HUES64 (cell line): ENCODE data around the gene LEMD1.

ENCODE experiments used
- H3K27ac ChIP-seq: 2 replicates; pipeline ENCODE4 v1.7.0; 2013; ENCODE audit warnings: low read depth, low read length, inconsistent platforms
- H3K27me3 ChIP-seq: 2 replicates; pipeline ENCODE4 v1.6.1; 2013; ENCODE audit warnings: mild to moderate bottlenecking, low read length; ENCODE audit not compliant: insufficient read depth
- H3K36me3 ChIP-seq: 2 replicates; pipeline ENCODE4 v1.6.1; 2013; ENCODE audit warnings: mild to moderate bottlenecking, low read length; ENCODE audit not compliant: insufficient read depth
- H3K4me1 ChIP-seq: 2 replicates; pipeline ENCODE4 v1.6.1; 2013; ENCODE audit warnings: mild to moderate bottlenecking, low read length, moderate library complexity; ENCODE audit not compliant: insufficient read depth
- H3K4me3 ChIP-seq: 2 replicates; pipeline ENCODE4 v1.5.1; 2013; ENCODE audit warnings: mild to moderate bottlenecking, low read length, moderate library complexity
- H3K9ac ChIP-seq: 2 replicates; pipeline ENCODE4 v1.6.1; 2013; ENCODE audit warnings: mild to moderate bottlenecking, low read depth, low read length
- H3K9me3 ChIP-seq: 2 replicates; pipeline ENCODE4 v1.6.1; 2013; ENCODE audit warnings: low read depth, low read length; ENCODE audit not compliant: insufficient read depth
- WGBS: fragments of 150-250, 120-280 bp; methylation state at CpG from one replicate; pipeline ENCODE4 v1.1.7; 2013; ENCODE audit warnings: missing lambda C conversion rate; 5-methylcytosine and 5-hydroxymethylcytosine counted together

LEMD1 gene

GRCh38 chr1:205452933-205453332, 31.1 kb upstream of the LEMD1 start:
- Histone ChIP-seq H3K27me3 (no peaks in the 10 kb centered on the region; the same call in 1 of the 2 replicates), H3K36me3 (peaks cover 9% of the 10 kb centered on the region; the same call in 1 of the 2 replicates), H3K4me3 (no peak overlapping the region), H3K27ac (no peak overlapping the region), H3K4me1 (peaks cover 66% of the 10 kb centered on the region), H3K9me3 (no peaks in the 10 kb centered on the region), H3K9ac (no peak overlapping the region)
- WGBS, result 91% methylated on average over 5 of the region's 5 CpGs

DNA sequence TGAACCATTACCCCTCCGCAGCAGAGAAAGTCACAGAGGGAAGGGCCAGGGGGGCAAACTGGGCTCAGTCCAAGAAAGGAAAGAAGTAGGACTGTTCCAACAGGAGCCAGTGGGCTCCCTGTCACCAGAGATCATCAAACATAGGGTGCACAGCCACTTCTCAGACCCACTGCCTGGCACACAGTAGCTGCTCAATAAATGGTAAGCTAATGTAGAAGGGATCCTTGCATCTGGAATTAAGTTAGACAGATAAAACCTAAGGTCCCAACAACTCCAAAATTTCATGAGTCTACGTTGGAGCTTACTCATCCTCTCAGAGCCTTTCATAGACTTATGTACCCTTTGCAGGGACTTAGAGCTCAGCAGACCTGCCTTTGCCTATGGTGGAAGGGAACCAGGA, 30.5 kb upstream of the LEMD1 start:
- peaks cover 9% of the 10 kb centered on the region; the same call in 1 of the 2 replicates for H3K36me3 ChIP-seq
- H3K9me3 ChIP-seq, result no peaks in the 10 kb centered on the region
- peaks cover 66% of the 10 kb centered on the region for H3K4me1 ChIP-seq
- peak overlapping the region; percentile 66 for H3K27ac ChIP-seq
- WGBS, result 75% methylated on average over 2 of the region's 2 CpGs
- peak overlapping the region; percentile 18; the same call in 1 of the 2 replicates for H3K4me3 ChIP-seq
- no peak overlapping the region for H3K9ac ChIP-seq
- H3K27me3 ChIP-seq, result no peaks in the 10 kb centered on the region; the same call in 1 of the 2 replicates

DNA sequence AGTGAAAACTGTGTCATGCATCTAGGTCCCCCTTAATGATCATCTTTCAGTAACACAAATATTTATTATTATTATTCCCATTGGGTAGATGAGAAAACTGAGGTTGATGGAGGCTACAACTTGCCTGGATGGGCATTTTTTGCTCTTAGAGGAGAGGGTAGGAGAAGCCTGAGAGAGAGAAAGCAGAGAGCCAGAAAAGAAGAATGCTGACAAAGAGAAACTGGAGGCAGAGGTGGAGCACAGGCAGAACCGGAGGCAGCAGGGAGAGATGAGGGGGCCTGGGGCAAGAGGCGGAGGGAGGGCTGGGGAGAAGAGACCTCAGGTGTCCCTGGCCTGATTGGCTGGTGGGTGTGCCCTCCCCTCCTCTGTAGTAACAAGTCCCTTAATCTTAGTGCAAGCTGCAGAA, 29.9 kb upstream of the LEMD1 start:
- Histone ChIP-seq H3K36me3 (peaks cover 12% of the 10 kb centered on the region; the same call in 1 of the 2 replicates), H3K27me3 (no peaks in the 10 kb centered on the region; the same call in 1 of the 2 replicates), H3K4me3 (peak overlapping the region; percentile 23; the same call in 1 of the 2 replicates), H3K4me1 (peaks cover 72% of the 10 kb centered on the region), H3K27ac (peak overlapping the region; percentile 87), H3K9ac (peak overlapping the region; percentile 39; the same call in 1 of the 2 replicates), H3K9me3 (no peaks in the 10 kb centered on the region)
- 17% methylated on average over 2 of the region's 2 CpGs for WGBS

- WGBS, result 14% methylated on average over 5 of the region's 5 CpGs
- Histone ChIP-seq H3K27me3 (no peaks in the 10 kb centered on the region; the same call in 1 of the 2 replicates), H3K36me3 (peaks cover 12% of the 10 kb centered on the region; the same call in 1 of the 2 replicates), H3K9ac (peak overlapping the region; percentile 50; the same call in 1 of the 2 replicates), H3K4me1 (peaks cover 78% of the 10 kb centered on the region), H3K27ac (peak overlapping the region; percentile 87), H3K9me3 (no peaks in the 10 kb centered on the region), H3K4me3 (peak overlapping the region; percentile 23)
These were observed 29.3 kb upstream of the LEMD1 start for GRCh38 chr1:205451202-205451601.

GRCh38 chr1:205450448-205450847, 28.6 kb upstream of the LEMD1 start:
- peaks cover 85% of the 10 kb centered on the region for H3K4me1 ChIP-seq
- H3K36me3 ChIP-seq, result peaks cover 15% of the 10 kb centered on the region; the same call in 1 of the 2 replicates
- H3K27ac ChIP-seq, result peak overlapping the region; percentile 87
- peak overlapping the region; percentile 23 for H3K4me3 ChIP-seq
- no peaks in the 10 kb centered on the region for H3K9me3 ChIP-seq
- WGBS, result 3% methylated on average over 4 of the region's 4 CpGs
- H3K27me3 ChIP-seq, result no peaks in the 10 kb centered on the region; the same call in 1 of the 2 replicates
- H3K9ac ChIP-seq, result peak overlapping the region; percentile 50; the same call in 1 of the 2 replicates

GRCh38 chr1:205449750-205450443, 28.0 kb upstream of the LEMD1 start:
- Histone ChIP-seq H3K4me1 (peaks cover 85% of the 10 kb centered on the region), H3K36me3 (peaks cover 15% of the 10 kb centered on the region; the same call in 1 of the 2 replicates), H3K27ac (peak overlapping the region; percentile 87), H3K4me3 (peak overlapping the region; percentile 51), H3K9me3 (no peaks in the 10 kb centered on the region), H3K9ac (peak overlapping the region; percentile 69; the same call in 1 of the 2 replicates), H3K27me3 (no peaks in the 10 kb centered on the region; the same call in 1 of the 2 replicates)
- WGBS, result 4% methylated on average over 13 of the region's 18 CpGs

- no peaks in the 10 kb centered on the region; the same call in 1 of the 2 replicates for H3K27me3 ChIP-seq
- H3K4me3 ChIP-seq, result peak overlapping the region; percentile 51
- WGBS, result 18% methylated on average over 4 of the region's 4 CpGs
- H3K27ac ChIP-seq, result peak overlapping the region; percentile 73
- peak overlapping the region; percentile 69; the same call in 1 of the 2 replicates for H3K9ac ChIP-seq
- peaks cover 15% of the 10 kb centered on the region; the same call in 1 of the 2 replicates for H3K36me3 ChIP-seq
- H3K9me3 ChIP-seq, result no peaks in the 10 kb centered on the region
- H3K4me1 ChIP-seq, result peaks cover 83% of the 10 kb centered on the region
These were observed 27.4 kb upstream of the LEMD1 start for GRCh38 chr1:205449254-205449749.

DNA sequence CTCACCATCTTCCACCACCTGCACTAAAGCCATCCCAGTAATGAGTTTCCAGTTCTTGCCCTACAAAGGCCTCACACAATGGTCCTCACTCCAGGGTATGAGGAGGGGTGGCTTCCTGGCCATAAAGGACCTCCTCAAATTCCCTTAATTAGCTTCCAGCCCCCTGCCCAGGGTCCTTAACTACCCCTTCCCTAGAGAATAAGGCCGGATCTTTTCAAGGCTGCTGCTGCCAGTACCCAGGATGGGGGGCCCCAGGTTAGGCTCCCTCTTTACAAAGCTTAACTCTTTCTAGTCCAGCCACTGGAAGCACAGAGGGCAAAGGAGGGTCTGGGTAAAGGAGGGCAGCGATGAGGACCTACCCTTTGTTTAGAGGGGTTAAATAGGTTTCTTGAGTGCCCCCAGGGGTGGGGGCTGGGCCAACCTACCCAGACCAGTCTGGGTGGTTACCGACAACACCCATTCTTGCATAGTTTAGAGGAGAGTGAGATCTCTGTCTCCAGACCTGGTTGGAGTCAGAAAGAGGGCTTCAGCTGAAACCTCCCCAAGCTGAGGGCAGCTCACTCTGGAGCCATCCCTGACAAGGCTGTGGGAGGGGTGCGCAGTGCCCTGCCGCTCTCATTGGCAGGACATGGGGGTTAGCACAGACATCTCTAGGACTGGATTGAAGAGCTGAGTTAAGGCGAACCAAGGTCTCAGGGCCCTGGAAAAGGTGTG, 26.8 kb upstream of the LEMD1 start:
- Histone ChIP-seq H3K27me3 (no peaks in the 10 kb centered on the region; the same call in 1 of the 2 replicates), H3K27ac (peak overlapping the region; percentile 73), H3K4me3 (peak overlapping the region; percentile 51), H3K4me1 (peaks cover 85% of the 10 kb centered on the region), H3K9ac (peak overlapping the region; percentile 69; the same call in 1 of the 2 replicates), H3K9me3 (no peaks in the 10 kb centered on the region), H3K36me3 (peaks cover 15% of the 10 kb centered on the region; the same call in 1 of the 2 replicates)
- WGBS, result 14% methylated on average over 6 of the region's 6 CpGs

DNA sequence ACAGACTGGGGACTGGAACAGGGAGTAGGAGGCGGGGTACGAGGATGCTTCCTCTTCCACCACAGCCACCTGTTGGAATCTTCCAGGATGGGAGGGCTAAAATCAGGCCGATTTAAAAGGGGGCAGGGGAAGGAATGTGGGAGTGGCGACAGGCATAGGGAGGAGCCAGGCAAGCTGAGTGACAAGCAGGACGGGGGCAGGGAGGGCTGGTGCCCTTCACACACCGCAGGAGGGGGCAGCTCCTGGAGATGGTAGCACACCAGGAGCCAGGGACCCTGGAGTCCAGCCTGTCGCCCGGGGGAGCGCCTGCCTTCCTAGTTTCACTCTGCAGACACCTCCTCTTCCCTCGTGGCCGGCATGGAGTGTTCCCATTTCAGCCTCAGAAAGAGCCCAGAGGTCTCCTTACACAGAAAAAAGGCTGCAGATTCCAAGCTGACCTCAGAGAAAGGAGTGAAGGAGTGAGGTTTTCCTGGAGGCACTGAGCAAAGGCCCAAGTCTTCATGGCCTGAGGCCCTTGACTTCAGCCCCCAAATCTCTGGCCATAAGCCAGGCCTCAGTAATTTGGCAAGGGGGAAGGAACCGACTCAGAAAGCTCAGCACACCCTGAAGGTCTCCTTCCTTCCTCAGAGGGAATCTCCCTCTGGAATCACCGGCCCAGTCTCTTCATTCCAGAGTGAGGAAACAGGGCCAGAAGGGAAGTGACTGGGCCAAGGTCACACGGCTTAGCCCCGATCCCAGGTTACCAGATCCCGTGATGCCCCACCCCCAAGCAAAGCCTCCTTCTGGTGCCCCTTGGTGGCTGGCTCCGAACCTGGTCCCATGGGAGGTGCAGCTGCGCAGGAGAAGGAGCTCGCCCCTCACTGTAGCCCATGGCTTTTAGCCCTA, 25.8 kb upstream of the LEMD1 start:
- H3K9me3 ChIP-seq, result no peaks in the 10 kb centered on the region
- peak overlapping the region; percentile 31; the same call in 1 of the 2 replicates for H3K27ac ChIP-seq
- H3K36me3 ChIP-seq, result peaks cover 8% of the 10 kb centered on the region; the same call in 1 of the 2 replicates
- no peak overlapping the region for H3K9ac ChIP-seq
- 14% methylated on average over 17 of the region's 19 CpGs for WGBS
- H3K4me1 ChIP-seq, result peaks cover 85% of the 10 kb centered on the region
- no peaks in the 10 kb centered on the region; the same call in 1 of the 2 replicates for H3K27me3 ChIP-seq
- H3K4me3 ChIP-seq, result peak overlapping the region; percentile 51

DNA sequence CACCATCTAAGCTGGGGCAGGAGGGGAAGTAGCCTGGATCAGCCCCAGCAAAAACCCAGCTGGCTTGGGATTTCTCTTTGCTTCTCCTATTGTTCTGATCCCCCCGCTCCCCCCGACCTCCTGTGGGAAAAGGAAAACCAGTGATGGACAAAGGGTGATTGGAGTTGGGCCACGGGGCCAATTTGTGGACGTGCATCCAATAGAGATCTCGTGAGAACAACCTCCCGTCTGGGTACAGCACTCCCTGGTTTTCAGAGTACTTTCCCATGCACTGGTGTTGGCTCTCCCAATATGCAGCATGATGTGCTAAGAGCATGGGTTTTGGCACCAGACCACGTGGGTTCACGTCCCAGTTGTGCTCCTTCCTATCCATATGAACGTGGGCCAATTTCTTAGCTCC, 25.0 kb upstream of the LEMD1 start:
- Histone ChIP-seq H3K4me1 (peaks cover 85% of the 10 kb centered on the region), H3K27me3 (no peaks in the 10 kb centered on the region; the same call in 1 of the 2 replicates), H3K36me3 (peaks cover 7% of the 10 kb centered on the region; the same call in 1 of the 2 replicates), H3K9me3 (no peaks in the 10 kb centered on the region), H3K9ac (no peak overlapping the region), H3K4me3 (peak overlapping the region; percentile 51; the same call in 1 of the 2 replicates), H3K27ac (0 out of 2 replicates have a peak overlapping the region, but pooled peaks have one; percentile 98)
- 62% methylated on average over 8 of the region's 9 CpGs for WGBS
